Activated CD4-positive, CD25-positive, alpha-beta regulatory T cell treated with anti-CD3 and anti-CD28 coated beads, Interleukin-2, amount 50 U/mL, for 24 hours (primary cell): ENCODE measurements around the gene POLR1E.

Source experiments
- ATAC-seq, 2 donors: fragments of 150-1000 bp; cut with Tn5 transposase; one replicate each; pipeline ENCODE4 v1.10.0; 2021; ENCODE audit warnings: mild to moderate bottlenecking in 1 of 2, moderate library complexity in 1 of 2

POLR1E gene

DNA sequence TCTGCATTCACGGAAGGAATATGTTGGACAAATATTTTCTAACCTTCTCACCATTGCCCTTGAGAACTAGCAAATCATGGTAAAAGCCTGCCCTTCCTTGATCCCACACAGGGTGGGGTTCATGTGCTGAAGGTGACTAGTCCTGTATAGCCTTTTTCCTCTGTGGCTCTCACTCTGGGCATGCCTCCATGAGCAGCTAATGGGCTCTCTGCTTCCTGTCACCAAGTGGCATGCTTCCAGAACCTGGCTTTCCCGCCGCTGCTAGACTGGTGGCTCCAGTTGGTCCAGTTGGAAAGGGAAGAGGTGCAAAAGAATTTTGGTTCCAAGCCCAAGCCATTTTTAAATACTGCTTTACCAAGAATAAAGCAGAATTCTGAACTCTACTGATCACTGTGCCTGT, 54.9 kb downstream of the POLR1E start:
- no peak for ATAC-seq

GRCh38 chr9:37541465-37541864, 55.7 kb downstream of the POLR1E start:
- no peak for ATAC-seq

DNA sequence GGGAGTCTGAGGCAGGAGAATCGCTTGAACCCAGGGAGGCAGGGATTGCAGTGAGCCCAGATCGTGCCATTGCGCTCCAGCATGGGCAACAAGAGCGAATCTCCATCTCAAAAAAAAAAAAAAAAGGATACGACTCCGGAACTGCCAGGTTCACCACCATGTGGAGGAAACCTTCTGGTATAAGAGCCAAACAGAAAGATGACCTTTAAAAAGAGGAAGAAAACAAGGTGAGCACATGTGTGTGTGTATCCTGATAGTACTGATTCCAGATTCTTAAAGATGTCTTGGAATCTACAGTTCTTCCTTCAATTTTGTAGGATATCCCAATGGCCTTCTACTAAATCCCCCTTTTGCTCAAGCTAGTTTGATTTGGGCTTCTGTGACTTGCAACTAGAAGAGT, 56.7 kb downstream of the POLR1E start:
- ATAC-seq: no peak

- no peak for ATAC-seq
Measured at GRCh38 chr9:37542895-37543294, 57.1 kb downstream of the POLR1E start.

GRCh38 chr9:37543468-37543867, 57.7 kb downstream of the POLR1E start:
- ATAC-seq: no peak

GRCh38 chr9:37547328-37547878, 61.7 kb downstream of the POLR1E start:
- no peak for ATAC-seq

DNA sequence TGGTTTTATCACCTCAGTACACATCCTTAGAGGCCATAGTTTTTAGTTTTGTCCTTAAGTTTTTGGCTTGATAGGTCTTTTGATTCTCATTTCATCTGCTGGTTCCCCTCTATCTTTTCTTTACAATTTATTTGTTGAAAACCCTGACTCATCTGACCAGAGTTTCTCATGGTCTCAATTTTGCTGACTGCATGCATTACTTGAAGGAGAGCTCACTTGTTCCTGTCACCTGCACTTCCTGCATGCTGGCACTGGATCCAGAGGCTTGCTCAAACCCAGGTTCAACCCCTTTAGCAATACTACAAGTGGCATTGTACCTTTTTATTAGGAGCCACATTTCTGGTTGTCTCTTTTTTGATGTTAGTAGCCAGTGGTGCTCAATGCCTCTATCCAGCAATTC, 63.8 kb downstream of the POLR1E start:
- ATAC-seq: no peak

DNA sequence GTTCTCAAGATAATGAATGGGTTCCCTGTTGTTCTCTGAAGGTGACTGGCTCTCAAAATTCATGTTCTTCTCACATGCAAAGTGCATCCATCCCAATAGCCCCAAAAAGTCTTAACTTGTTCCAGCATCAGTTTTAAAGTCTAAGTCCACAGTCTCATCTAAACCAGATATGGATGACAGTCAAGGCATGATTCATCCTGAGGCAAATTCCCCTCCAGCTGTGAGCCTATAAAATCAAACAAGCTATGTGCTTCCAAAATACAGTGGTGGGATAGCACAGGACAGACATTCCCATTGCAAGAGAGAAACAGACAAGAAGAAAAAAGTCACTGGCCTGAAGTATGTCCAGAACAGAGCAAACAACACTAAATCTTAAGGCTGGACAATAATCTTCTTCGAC, 65.0 kb downstream of the POLR1E start:
- ATAC-seq: no peak

DNA sequence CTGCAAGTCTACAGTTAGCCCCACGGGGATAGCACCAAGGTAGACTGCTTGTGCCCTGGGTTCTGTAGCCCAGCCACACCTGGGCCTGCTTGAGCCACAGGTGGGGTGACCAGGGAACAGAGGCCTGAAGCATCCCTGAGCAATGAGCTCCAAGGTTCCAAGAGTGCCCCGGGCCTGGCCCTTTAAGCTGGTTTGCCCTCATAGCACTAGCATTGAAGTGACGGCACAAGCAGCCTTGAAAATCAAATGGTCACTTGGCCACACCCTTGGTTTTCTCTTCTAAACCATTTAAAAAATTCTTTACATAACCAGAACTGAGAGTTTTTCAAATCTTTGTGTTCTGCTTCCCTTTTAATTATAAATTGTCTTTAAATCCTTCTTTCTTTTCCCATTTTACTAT, 65.7 kb downstream of the POLR1E start:
- ATAC-seq: no peak

DNA sequence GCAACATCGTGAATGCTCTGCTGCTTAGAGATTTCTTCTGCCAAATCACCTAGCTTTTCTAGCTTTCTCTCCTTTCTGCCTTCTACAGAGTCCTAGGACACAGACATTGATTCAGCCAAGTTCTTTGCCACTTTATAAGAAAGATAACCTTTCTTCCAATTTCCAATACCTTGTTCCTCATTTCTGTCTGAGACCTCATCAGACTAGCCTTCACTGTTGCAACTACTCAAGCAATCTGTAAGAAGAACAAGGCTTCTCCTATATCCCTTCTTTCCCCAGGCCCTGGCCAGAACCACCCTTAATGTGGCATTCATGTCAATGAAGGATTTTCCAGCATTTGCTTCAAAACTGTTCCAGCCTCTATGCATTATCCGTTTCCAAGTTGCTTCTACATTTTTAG, 66.1 kb downstream of the POLR1E start:
- no peak for ATAC-seq
